Neural progenitor cell (in vitro differentiated cells): Measurements from ENCODE around the gene ITPR1.

ENCODE experiments used
- CTCF ChIP-seq: fragments of 200-600 bp; sonication (generic); IDR thresholded peaks from 2 replicates; pipeline ENCODE4 v1.5.1; 2017; ENCODE audit warnings: antibody characterized with exemption, mild to moderate bottlenecking
- EZH2 ChIP-seq: fragments of 200-600 bp; sonication (generic); IDR thresholded peaks from 2 replicates; pipeline ENCODE4 v1.6.1; 2017; ENCODE audit warnings: antibody characterized with exemption, mild to moderate bottlenecking, moderate library complexity

DNA sequence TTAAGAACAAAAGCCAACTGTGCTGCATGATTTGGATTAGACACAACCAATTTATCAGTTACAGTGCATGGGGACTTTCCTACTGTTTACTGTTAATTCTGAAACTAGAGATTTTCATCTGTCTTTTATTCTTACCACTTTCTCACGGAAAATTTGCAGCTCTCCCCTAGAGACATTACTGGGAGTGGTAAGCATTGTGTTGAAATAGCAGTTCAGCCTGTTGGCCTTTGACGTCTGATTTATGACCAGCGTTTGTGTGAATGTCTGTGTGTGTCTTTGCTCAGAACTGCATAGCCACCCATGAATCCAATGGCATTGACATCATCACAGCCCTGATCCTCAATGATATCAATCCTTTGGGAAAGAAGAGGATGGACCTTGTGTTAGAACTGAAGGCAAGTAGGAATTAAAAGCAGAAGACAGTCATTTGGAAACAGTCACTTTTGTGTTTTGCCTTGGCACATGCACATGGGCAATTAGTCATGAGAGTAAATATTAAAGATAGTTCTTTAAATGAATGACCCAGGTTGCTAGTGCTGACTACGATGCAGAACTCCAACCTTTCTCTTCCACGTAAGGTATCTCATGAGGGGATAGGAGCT is 283.9 kb downstream of the ITPR1 start:
- no peak for TF ChIP-seq CTCF
- no peak for TF ChIP-seq EZH2
